ENCODE measurements around the gene EMP2.
"Not testable (repeated sequence)": the region's sequence is repeated elsewhere in the genome, so short reads cannot be mapped to it uniquely, and the experiment has no call there.

Gene EMP2

GRCh38 chr16:10578474-10579316 is 1.7 kb downstream of the EMP2 start:
- DNase-seq (ENCODE audit: low read depth, low spot score): no peak

DNA sequence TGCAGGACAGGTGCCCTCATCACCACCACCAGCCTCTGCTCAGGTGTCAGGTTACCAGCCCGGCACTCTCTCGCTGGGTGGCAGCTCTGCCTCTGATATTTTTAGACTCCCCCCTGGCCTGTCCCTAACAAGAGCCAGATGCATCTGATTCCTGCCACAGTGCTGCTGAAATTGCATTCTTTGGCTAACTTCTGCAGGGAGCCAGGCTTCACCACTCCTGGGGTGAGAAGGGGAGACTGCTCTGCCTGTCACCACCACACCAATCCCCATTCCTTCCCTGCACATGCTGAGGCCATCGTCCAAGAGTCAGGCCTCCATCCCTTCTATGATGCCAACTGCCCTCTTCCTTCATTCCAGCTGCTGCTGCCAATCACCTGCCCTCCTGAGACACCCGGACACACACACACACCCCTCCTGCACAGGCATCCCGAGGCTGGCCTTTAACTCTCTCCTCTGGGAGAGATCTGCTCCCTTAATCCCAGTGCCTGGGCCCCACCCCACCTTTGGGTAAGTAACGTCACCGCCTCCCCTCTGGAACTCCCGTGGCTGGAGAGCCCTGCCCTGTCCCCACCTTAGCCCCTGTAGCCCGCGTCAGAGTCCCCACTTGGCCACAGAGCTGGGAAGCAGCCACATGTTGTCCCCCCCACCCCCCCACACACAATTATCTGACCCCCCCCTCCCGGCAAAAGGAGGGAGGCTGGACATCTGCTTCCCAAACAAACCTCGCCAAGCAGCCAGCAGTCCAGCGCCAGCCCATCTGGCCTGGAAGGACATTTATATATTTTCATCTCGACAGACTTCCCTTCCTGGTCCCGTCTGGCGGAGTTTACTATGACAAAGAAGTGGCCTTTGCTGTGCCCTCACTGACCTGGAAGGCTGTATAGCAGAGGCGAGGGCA is 2.8 kb downstream of the EMP2 start:
- DNase-seq (ENCODE audit: low read depth, low spot score): no peak

- no peak for DNase-seq (ENCODE audit: low read depth, low spot score)
These were observed 3.8 kb downstream of the EMP2 start for GRCh38 chr16:10576390-10577304.

GRCh38 chr16:10575506-10576130 is 4.8 kb downstream of the EMP2 start:
- no peak for DNase-seq (ENCODE audit: low read depth, low spot score)

DNA sequence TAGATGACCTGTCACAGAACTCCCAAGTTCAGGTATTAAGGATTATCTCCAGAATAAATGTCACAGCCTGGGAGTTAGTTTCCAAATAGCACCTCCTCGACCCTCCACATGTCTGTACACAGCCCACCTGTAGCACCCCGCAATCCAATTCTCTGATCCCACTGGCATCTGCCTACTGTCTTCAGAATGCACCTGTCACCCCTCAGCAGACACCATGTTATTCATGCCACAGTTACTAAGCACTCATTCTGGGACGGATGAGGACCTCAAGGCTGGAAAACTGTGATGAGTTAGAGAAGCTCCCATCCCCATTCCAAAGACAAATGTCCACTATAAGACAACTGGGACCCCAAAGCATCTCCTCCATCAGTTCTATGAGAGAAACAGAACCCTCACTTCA is 7.8 kb downstream of the EMP2 start:
- no peak for DNase-seq (ENCODE audit: low read depth, low spot score)

DNA sequence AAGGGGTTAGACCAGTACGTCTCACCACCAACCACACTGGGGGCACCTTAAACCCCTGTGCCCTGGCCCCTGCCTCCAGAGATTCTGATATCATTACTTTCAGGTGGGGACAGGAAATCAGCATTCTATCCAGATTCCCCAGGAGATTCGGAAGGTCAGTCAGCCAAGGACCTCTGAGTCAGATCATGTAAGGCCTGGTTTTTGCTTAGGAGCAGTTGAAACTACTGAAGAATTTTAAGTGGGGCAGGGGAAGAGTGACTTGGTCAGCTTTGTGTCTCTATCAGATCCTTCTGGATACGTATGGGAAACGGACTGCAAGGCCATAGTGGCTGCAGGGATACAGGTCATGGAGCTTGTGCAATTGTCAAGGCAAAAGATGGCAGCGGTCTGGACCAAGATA is 9.0 kb downstream of the EMP2 start:
- DNase-seq (ENCODE audit: low read depth, low spot score): no peak

DNA sequence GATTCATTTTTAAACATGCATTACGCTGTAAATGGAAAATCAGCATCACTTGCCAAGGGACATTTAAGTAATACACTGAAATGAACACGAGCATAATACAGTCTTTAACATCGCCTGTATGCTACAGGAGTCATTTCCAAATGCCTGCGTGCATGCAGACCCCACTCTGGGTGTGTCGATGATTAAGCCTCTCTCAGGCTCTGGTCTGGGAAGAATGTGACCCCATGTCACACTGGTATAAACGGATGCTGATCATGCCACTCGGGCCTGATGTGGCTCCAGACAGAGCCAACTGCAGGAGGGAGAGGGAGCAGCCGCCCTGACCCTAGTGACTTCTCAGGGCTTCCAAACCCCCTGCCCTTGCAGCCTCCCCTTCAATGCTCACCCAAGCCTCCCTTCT is 10.8 kb downstream of the EMP2 start:
- DNase-seq (ENCODE audit: low read depth, low spot score): no peak

- no peak for DNase-seq (ENCODE audit: low read depth, low spot score)
These were observed 13.8 kb downstream of the EMP2 start for GRCh38 chr16:10566613-10567012.

DNA sequence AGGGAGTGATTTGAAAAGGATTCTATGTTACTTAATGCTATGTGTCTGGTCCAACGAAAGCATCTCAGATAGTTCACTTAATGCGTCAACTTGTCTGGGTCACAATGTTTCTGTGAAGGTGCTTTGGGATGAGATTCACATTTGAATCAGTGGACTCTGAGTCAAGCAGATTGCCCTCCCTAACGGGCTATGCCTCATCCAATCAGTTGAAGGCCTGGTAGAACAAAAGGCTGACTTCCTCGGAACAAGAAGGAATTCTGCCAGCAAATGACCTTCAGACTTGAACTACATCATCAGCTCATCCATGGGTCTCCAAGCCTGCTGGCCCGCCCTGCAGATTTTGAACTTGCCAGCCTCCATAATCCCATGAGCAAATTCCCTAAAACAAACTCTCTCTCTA is 15.2 kb downstream of the EMP2 start:
- DNase-seq (ENCODE audit: low read depth, low spot score): no peak

GRCh38 chr16:10564591-10564990 is 15.8 kb downstream of the EMP2 start:
- DNase-seq (ENCODE audit: low read depth, low spot score): no peak

DNA sequence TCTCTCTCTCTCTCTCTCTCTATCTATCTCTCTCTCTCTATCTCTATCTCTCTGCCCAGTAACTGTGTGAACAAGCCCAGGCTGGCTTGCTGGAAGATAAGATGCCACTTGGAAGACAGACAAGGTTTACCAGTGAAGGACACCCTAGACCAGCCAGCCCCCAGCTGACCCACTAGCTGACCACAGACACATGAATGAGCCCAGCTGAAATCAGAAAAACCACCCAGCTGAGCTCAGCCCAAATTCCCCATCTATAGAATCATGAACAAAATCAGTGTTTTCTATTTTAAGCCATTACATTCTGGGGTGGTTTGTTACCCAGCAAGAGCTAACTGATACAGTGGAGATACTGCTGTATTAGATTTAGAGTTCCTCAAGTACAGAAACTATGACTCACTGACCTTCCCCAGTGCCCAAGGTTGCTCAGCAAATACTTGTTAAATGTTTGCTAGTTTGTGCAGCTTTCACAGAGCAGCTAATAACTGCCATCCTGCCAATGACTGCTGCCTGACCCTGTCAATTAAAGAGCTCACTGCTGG is 18.0 kb downstream of the EMP2 start:
- no peak for DNase-seq (ENCODE audit: low read depth, low spot score)

DNA sequence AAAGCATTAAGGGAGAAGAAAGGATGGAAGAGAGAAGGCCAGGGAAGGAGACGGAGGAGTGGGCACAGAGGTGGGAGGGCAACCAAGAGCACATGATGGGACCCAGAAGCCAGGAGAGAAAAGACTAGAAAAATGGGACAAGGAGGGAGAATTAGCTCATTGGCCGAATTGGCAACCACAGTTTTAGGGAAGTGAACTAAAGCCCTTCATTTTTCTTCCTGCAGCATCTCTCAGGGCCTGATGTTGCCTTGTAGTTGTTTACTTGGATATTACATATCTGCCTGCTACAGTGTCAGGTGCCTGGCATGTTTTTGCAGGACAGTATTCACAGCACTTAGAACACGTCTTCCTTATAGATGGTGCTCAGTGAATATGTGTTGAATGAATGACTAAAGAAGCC is 19.0 kb downstream of the EMP2 start:
- no peak for DNase-seq (ENCODE audit: low read depth, low spot score)

GRCh38 chr16:10561001-10561400 is 19.4 kb downstream of the EMP2 start:
- no peak for DNase-seq (ENCODE audit: low read depth, low spot score)

- DNase-seq (ENCODE audit: low read depth, low spot score): not testable (repeated sequence)
These were observed 20.6 kb downstream of the EMP2 start for GRCh38 chr16:10559792-10560191.

GRCh38 chr16:10558746-10559641 is 21.4 kb downstream of the EMP2 start:
- no peak for DNase-seq (ENCODE audit: low read depth, low spot score)

DNA sequence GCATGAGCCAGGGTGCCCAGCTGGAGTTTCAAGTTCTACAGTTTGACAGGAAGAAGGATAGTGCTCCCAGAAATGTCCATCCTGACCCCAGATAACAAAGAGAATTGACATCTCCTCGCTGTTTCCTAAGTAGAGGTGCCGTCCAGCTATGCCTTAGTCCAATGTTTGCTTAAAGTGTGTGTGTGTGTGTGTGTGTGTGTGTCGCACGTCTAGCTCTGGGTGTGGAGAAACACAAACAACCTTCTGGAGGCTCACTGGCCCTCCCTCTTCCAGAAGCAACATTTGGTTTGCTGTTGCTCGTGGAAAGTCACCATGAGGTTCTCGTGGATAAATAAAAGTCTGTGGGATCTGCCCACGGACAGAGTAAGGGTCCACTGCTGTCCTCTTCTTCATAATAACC is 22.1 kb downstream of the EMP2 start:
- DNase-seq (ENCODE audit: low read depth, low spot score): no peak

DNA sequence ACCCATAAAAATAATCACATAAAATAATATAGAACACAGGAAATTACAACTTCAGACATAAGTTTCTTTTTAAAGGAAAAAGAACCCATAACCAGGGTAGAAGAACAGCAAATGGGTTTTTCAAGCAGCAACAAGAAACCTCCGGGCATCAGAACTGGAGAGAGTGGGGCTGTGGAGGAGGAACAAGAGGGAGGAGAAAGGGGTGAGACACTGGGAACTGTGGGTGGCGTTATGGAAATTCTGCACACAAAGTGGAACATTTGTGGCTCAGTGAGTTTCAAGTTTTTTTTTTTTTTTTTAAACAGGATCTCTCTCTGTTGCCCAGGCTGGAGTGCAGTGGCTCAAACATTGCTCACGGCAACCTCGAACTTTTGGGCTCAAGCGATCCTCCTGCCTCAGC is 22.6 kb downstream of the EMP2 start:
- DNase-seq (ENCODE audit: low read depth, low spot score): no peak

- no peak for DNase-seq (ENCODE audit: low read depth, low spot score)
These were observed 24.2 kb downstream of the EMP2 start for GRCh38 chr16:10556236-10556635.

DNA sequence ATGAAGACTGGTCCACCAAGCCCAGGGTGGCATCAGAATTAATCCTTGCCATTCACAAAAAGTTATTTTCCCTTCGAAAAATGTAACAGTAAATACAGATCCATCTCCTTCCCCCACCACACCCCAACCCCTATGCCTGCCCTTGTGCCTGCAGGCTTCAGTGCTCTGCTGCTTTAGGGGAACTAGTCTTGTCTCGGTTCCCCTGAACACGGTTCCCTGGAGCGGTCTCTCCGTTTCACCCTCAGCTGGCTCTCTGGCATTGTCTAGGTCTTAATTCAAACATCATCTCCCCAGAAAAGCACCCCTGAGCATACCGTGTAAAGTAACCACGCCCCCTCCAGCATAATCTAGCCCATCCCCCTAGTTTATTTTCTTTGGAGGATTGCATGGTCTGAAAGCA is 25.8 kb downstream of the EMP2 start:
- no peak for DNase-seq (ENCODE audit: low read depth, low spot score)

DNA sequence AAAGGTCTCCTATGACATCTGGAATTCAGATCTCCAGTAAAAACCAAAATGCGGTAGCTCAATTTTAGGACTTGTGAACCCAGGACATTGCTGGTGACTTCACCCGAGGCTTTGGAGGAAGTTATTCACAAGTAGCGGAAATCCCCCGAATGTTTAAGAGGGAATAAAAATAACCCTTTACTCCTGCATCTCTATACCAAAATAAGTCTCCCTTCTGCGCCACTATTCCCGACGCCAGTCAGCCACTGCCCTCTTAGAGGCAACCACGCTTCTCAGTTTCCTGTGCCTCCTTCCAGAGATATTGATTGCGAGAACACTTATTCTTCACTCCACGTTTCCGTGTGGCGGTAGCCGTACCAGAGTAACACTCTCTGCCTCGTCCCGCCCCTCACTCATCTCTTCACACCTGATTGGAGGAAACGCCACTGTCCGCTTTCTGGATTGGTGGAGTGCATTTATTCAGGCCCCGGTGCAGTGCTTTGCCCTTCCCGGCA is 27.4 kb downstream of the EMP2 start:
- peak; percentile 29 for DNase-seq (ENCODE audit: low read depth, low spot score)

Measured in activated naive CD8-positive, alpha-beta T cell treated with anti-CD3 and anti-CD28 coated beads, Interleukin-2, amount 50 U/mL, for 16 hours (primary cell).